Ascending aorta (tissue), 2 donors: Measurements from ENCODE around the gene MIGA2. TPM values are rescaled to one million over a fixed set of nuclear protein-coding genes. Genes with fewer than 3 reads are reported as not detected.

ENCODE experiments used
- DNase-seq, 2 donors: peaks; one replicate each; pipeline ENCODE4 v3.0.0-alpha.2; 2019; ENCODE audit warnings: low spot score in 2 of 2
- H3K27ac ChIP-seq, 2 donors: fragments of 200-600 bp; sonication (generic); one replicate each; pipeline ENCODE4 v1.5.1; 2016 to 2017; ENCODE audit warnings: mild to moderate bottlenecking in 1 of 2
- H3K27me3 ChIP-seq: fragments of 200-600 bp; sonication (generic); one replicate; pipeline ENCODE4 v1.5.1; 2017
- H3K36me3 ChIP-seq, 2 donors: fragments of 200-600 bp; sonication (generic); one replicate each; pipeline ENCODE4 v1.5.1; 2016
- H3K4me1 ChIP-seq, 2 donors: fragments of 200-600 bp; sonication (generic); one replicate each; pipeline ENCODE4 v1.5.1; 2016 to 2017; ENCODE audit warnings: mild to moderate bottlenecking in 1 of 2
- H3K4me3 ChIP-seq, 2 donors: fragments of 200-600 bp; sonication (generic); one replicate each; pipeline ENCODE4 v1.5.1; 2016 to 2017; ENCODE audit warnings: mild to moderate bottlenecking in 1 of 2
- H3K9me3 ChIP-seq, 2 donors: fragments of 200-600 bp; sonication (generic); one replicate each; pipeline ENCODE4 v1.5.1; 2016
- intact Hi-C: fragments of 100-400 bp; cut with DNase I; formaldehyde crosslinking; loops from one replicate; pipeline ENCODE4 v1.15.1; 2023
- total RNA-seq: library from RNA; depleted of rRNA; stranded (reverse); fragments of >200 nt; gene quantifications from one replicate; pipeline ENCODE4 v1.1.0, GENCODE V29; 2016
- TF ChIP-seq, protein P1 (sequence below), 3 experiments: fragments of 200-600 bp in 2 of 3; fragments of 450-650 bp in 1 of 3; sonication (generic) in 2 of 3; IDR thresholded peaks; one replicate each; pipeline ENCODE4 v1.5.1; 2016 to 2019; ENCODE audit warnings: antibody characterized with exemption in 3 of 3, mild to moderate bottlenecking in 1 of 3, moderate library complexity in 1 of 3

Gene MIGA2
- total RNA-seq, 1 donor from 2014 or later = 39.9 TPM

DNA sequence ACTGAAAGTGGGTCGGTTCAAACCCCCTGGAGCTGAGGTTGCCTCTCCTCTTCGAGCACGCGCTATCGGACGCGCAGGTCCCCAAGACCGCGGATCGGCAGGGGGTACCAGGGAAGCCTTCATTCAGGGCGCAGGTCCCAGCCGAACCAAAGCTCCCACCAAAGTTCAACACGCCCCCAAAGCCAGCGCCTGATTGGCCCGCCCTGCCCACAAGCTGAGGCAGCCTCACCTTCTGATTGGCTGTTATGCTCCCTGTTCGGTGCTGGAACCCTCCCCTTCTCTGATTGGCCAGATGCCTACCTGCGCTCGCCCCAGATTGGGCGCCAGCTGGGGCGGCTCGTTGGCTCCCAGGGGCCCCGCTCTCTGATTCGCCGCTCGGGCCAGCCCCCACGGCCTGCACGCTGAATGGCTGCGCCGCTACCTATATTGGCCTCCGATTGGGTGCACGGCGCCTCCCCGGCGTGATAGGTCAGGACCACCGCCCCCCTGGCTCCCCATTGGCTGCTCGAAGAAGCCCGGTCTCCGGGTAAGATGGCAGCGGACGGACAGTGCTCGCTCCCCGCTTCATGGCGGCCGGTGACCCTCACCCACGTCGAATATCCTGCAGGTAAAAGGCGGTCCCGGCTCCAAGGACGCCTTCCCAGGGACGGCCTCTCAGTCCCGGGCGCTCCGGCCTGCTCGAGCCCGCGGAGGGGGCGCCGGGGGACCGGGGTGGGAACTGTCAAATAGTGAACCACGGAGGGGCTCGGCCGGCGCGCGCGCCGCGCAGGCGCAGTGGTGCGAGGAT is 44.4 kb downstream of the MIGA2 start, which contains the start of gene DOLPP1:
DOLPP1 (plus strand) TSS at position 511 of the 787 bp plus-strand sequence; CDS start at position 532, 21 bp downstream.
- H3K36me3 ChIP-seq = peaks cover 11% of the 10 kb centered on the region in 2 donors
- intact Hi-C loops = loop anchor here (2.0 kb wide), 3 partner anchors 30 to 134 kb away; partner anchors contain the start of genes CRAT, DOLK, MIGA2 and NUP188
- DNase-seq = peak; percentile 97 to 99
- no peaks in the 10 kb centered on the region for H3K27me3 ChIP-seq
- H3K4me3 ChIP-seq = peak within 1 kb of the TSS; percentile 80 to 94
- H3K27ac ChIP-seq = peak within 1 kb of the TSS; percentile 57 to 81
- TF ChIP-seq, protein P1, sequence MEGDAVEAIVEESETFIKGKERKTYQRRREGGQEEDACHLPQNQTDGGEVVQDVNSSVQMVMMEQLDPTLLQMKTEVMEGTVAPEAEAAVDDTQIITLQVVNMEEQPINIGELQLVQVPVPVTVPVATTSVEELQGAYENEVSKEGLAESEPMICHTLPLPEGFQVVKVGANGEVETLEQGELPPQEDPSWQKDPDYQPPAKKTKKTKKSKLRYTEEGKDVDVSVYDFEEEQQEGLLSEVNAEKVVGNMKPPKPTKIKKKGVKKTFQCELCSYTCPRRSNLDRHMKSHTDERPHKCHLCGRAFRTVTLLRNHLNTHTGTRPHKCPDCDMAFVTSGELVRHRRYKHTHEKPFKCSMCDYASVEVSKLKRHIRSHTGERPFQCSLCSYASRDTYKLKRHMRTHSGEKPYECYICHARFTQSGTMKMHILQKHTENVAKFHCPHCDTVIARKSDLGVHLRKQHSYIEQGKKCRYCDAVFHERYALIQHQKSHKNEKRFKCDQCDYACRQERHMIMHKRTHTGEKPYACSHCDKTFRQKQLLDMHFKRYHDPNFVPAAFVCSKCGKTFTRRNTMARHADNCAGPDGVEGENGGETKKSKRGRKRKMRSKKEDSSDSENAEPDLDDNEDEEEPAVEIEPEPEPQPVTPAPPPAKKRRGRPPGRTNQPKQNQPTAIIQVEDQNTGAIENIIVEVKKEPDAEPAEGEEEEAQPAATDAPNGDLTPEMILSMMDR (IDR thresholded peaks at IDR 0.05) = no peak
- peaks cover 0 to 8% of the 10 kb centered on the region in 2 donors for H3K4me1 ChIP-seq
- no peaks in the 10 kb centered on the region for H3K9me3 ChIP-seq

DNA sequence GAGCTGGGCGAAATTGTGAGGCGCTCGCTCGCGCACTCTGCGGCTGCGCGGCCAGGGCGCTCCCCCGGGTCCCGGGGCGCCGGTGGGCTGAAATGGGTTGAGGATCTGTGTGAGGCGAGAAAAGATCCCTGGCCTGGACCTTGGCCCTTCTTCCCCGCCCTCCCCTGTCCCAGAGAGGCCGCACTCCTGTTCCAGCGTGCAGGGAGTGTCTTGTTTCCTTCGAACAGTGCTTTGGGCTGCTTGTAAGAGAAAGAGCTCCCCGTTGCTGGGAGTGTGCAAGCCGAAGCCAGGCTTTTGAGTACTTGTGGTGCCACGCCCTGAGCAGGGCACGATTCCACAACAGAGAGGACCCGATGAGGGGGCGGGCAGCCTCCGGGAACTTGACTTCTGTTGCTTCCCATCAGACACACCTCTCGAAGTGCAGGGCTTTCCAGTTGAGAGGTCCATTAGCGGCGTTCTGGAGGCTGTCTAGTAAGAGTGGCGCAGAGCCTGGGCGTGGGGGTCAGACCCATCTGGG is 45.0 kb downstream of the MIGA2 start:
- intact Hi-C loops = loop anchor here (2.0 kb wide), 3 partner anchors 29 to 135 kb away; partner anchors contain the start of genes CRAT, DOLK, MIGA2 and NUP188
- Histone ChIP-seq H3K36me3 (peaks cover 17 to 18% of the 10 kb centered on the region in 2 donors), H3K27me3 (no peaks in the 10 kb centered on the region), H3K4me1 (peaks cover 0 to 8% of the 10 kb centered on the region in 2 donors), H3K9me3 (no peaks in the 10 kb centered on the region), H3K4me3 (peak overlapping the region; percentile 80 to 94), H3K27ac (peak overlapping the region; percentile 57 to 81)
- DNase-seq = no peak
- TF ChIP-seq, protein P1 (IDR thresholded peaks at IDR 0.05) = no peak

DNA sequence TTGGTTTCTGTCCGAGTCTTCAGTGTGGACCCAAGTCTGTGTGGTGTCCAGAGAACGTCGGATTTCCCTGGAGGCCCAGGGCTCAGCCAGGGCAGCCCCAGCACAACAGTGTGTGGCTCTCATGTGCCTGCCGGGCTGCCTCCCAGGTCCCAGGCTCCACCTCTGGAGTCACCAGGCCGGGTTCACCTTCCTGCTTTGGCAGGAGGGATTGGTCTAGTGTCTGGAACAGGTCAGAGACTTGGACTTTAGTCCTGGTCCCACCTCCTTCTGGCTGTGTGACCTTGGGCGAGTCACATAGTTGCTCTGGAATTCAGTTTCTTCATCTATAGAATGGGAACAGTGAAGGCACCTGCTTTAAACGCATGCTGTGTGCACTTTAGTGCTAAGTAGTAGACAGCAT is 47.7 kb downstream of the MIGA2 start:
- H3K27ac ChIP-seq = no peak overlapping the region
- intact Hi-C loops = no loop called here
- no peak overlapping the region for H3K4me3 ChIP-seq
- no peak for DNase-seq
- H3K36me3 ChIP-seq = peaks cover 29 to 39% of the 10 kb centered on the region in 2 donors
- H3K4me1 ChIP-seq = peaks cover 0 to 8% of the 10 kb centered on the region in 2 donors
- TF ChIP-seq, protein P1 (IDR thresholded peaks at IDR 0.05) = no peak
- no peaks in the 10 kb centered on the region for H3K9me3 ChIP-seq
- H3K27me3 ChIP-seq = no peaks in the 10 kb centered on the region

DNA sequence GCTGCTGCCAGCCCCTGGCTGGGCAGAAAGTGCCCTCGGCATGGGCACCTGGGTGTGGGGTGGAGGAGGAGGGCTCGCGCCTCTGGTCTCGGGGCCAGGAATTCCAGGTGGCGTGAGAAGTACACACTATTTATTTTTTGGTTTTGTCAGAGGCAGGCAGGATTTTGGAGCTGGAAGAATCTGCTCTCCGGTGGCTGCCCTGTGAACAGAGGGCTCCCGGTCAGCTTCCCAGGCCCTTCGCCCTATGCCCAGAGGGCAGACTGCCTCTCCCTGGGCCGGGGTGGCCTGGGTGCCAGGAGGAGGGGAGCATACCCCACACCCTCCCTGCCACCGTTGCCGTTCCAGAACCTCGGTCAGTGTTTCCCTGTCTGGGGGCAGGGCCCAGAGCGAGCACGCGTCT is 52.8 kb downstream of the MIGA2 start:
- Histone ChIP-seq H3K27ac (no peak overlapping the region), H3K4me1 (no peaks in the 10 kb centered on the region), H3K9me3 (no peaks in the 10 kb centered on the region), H3K4me3 (no peak overlapping the region), H3K36me3 (peaks cover 35 to 46% of the 10 kb centered on the region in 2 donors), H3K27me3 (no peaks in the 10 kb centered on the region)
- no peak for DNase-seq
- TF ChIP-seq, protein P1 (IDR thresholded peaks at IDR 0.05) = no peak
- intact Hi-C loops = no loop called here

DNA sequence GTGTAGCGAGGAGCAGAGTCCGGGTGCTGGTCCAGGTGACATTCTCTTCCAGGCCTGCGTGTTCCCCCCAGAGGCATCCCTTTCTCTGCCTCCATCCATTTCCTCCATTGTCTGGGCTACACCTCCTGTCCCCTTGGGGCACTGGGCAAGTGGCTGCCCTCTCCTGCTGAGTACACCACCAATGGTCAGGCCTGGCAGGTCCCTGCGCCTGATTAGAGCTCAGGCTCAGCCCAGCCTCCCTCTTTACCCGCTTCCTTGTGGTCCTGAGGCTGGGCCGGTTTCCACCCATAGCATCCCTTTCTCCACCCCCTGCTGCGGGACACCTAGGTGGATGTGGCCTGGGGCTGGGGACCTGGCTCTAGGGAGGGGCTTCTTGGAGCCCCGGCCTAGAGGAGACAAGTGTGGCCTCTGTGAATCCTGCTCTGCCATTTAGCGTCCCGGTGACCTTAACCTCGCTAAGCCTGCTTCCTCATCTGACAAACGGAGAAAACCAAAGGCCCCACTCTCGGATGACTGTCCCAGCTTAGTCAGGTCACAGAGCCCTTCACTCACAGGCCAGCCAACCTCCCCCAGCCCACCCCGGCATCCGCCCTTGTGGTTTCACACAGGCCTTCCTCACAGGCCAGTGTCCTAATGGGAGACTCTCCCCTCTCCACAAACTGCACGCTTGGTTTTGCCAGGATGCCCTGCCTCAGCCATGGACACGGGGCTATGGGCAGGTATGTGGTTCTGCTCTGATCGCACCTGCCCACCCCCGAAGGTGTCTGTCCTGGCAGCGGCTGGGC is 57.4 kb downstream of the MIGA2 start:
- intact Hi-C loops = no loop called here
- no peaks in the 10 kb centered on the region for H3K4me1 ChIP-seq
- TF ChIP-seq, protein P1 (IDR thresholded peaks at IDR 0.05) = no peak
- no peak overlapping the region for H3K27ac ChIP-seq
- no peak overlapping the region for H3K4me3 ChIP-seq
- peaks cover 46 to 53% of the 10 kb centered on the region in 2 donors for H3K36me3 ChIP-seq
- H3K9me3 ChIP-seq = no peaks in the 10 kb centered on the region
- no peaks in the 10 kb centered on the region for H3K27me3 ChIP-seq
- DNase-seq = no peak
